Activated T-helper 2 cell treated with anti-CD3 and anti-CD28 coated beads, Interferon-gamma antibody, Interleukin-2, Interleukin-4, amounts not matched to agents 10 μg/mL and 5 μg/mL and 100 μg/mL, durations not matched to agents 14 hours and 24 hours and 36 hours (primary cell): ENCODE results near the gene MSH4. TPM values are rescaled to one million over a fixed set of nuclear protein-coding genes. Genes with fewer than 3 reads are reported as not detected.
"Not testable (repeated sequence)": the region's sequence is repeated elsewhere in the genome, so short reads cannot be mapped to it uniquely, and the experiment has no call there.

Experiments used
- DNase-seq: peaks from one replicate; pipeline ENCODE4 v3.0.0; 2021; ENCODE audit warnings: low spot score
- H3K27ac Mint-ChIP-seq: one replicate; pipeline ENCODE4 v1.8.0; 2021; ENCODE audit warnings: mixed read lengths
- H3K27me3 Mint-ChIP-seq: one replicate; pipeline ENCODE4 v1.8.0; 2021; ENCODE audit warnings: low read depth, mixed read lengths
- H3K36me3 Mint-ChIP-seq: one replicate; pipeline ENCODE4 v1.8.0; 2021; ENCODE audit warnings: low read depth, mixed read lengths
- H3K4me1 Mint-ChIP-seq: one replicate; pipeline ENCODE4 v1.8.0; 2021; ENCODE audit warnings: low read depth, mixed read lengths
- H3K4me3 Mint-ChIP-seq: one replicate; pipeline ENCODE4 v1.8.0; 2021; ENCODE audit warnings: low read depth, mild to moderate bottlenecking, moderate library complexity, mixed read lengths
- H3K9me3 Mint-ChIP-seq: one replicate; pipeline ENCODE4 v1.8.0; 2021; ENCODE audit warnings: mixed read lengths
- intact Hi-C: fragments of 100-400 bp; cut with micrococcal nuclease; formaldehyde crosslinking; loops from one replicate; pipeline ENCODE4 v1.15.1; 2023
- total RNA-seq: library from RNA; stranded (reverse); gene quantifications from 2 replicates; pipeline ENCODE4 v1.2.3, GENCODE V29; 2022

Gene MSH4
- total RNA-seq, 1 donor from 2014 or later = 0.62 TPM

DNA sequence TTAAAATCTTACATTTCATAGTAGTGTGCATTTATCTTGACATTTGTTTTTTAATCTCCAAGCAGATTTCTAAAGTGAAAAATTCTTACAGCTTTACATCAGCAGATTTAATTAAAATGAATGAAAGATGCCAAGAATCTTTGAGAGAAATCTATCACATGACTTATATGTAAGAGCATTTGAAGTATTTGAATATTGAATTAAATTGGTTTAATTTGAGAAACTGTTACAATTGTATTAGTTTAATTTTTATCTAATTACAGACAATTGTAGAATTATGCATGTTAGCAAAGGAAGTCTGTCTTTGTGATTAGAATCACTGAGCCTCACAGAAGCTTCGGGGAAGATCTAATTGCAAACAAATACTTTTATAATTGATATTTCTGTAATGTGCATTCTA, 83.3 kb downstream of the MSH4 start:
- intact Hi-C loops = no loop called here
- Mint-ChIP-seq H3K9me3 (no peaks in the 10 kb centered on the region), H3K4me3 (no peak overlapping the region), H3K36me3 (no peaks in the 10 kb centered on the region), H3K27ac (no peak overlapping the region), H3K27me3 (no peaks in the 10 kb centered on the region), H3K4me1 (no peaks in the 10 kb centered on the region)
- no peak for DNase-seq

DNA sequence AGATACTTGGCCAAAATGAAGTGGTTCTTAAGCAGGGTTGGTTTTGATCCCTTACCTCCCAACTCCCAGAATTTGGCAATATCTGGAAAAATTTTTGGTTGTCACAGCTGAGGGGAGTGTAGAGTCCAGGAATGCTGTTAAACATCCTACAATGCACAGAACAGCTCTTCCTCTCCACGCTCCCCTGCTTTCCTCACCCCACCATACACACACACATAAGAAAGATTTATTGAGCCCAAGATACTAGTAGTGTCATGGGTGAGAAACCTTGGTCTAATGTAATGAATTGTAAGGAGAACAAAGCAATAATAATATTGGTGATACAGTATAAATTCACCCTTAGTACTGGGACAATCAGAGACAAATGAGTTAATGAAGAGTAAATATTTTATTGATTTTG, 87.8 kb downstream of the MSH4 start:
- DNase-seq = no peak
- Mint-ChIP-seq H3K9me3 (no peaks in the 10 kb centered on the region), H3K36me3 (no peaks in the 10 kb centered on the region), H3K27ac (no peak overlapping the region), H3K4me1 (no peaks in the 10 kb centered on the region), H3K4me3 (no peak overlapping the region), H3K27me3 (no peaks in the 10 kb centered on the region)
- intact Hi-C loops = no loop called here

DNA sequence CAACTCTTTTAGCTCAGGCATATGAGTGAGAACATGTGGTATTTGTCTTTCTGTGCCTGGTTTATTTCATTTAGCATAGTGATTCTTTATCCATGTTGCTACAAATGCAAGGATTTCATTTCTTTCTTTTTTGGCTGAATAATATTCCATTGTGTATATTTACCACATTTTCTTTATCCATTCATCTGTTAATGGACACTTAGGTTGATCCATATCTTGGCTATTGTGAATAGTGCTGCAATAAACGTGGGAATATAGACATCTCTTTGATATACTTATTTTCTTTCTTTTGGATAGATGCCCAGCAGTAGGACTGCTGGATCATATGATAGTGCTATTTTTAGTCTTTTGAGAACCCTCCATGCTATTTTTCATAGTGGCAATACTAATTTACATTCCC, 104.7 kb downstream of the MSH4 start:
- intact Hi-C loops = no loop called here
- Mint-ChIP-seq H3K36me3 (no peaks in the 10 kb centered on the region), H3K27me3 (no peaks in the 10 kb centered on the region), H3K4me1 (no peaks in the 10 kb centered on the region), H3K4me3 (no peak overlapping the region), H3K27ac (no peak overlapping the region), H3K9me3 (no peaks in the 10 kb centered on the region)
- no peak for DNase-seq

DNA sequence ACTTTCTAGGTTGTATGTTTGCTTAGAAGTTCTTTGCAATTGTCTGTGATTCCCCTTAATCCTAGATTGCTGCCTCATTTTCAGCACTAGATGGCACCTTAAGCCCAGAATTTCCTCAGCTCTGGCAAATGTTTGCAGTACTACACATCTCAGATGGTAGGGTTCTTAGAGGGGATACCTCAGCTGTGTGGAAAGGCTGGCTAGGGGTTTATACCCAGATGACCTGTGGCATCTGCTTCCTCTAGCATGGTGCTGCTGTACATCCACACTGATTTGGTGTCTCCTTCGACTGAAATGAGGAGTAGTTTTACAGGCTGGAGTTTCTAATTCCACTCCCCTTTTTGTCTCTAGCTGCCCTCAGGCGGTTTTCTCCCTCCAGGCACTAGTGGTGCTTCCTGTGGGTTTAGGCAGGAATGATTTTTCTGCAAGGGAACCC, 112.1 kb downstream of the MSH4 start:
- no peaks in the 10 kb centered on the region for H3K4me1 Mint-ChIP-seq
- H3K27me3 Mint-ChIP-seq = no peaks in the 10 kb centered on the region
- H3K36me3 Mint-ChIP-seq = no peaks in the 10 kb centered on the region
- no peak overlapping the region for H3K27ac Mint-ChIP-seq
- H3K4me3 Mint-ChIP-seq = no peak overlapping the region
- no peak for DNase-seq
- intact Hi-C loops = no loop called here
- peaks cover 7% of the 10 kb centered on the region for H3K9me3 Mint-ChIP-seq

DNA sequence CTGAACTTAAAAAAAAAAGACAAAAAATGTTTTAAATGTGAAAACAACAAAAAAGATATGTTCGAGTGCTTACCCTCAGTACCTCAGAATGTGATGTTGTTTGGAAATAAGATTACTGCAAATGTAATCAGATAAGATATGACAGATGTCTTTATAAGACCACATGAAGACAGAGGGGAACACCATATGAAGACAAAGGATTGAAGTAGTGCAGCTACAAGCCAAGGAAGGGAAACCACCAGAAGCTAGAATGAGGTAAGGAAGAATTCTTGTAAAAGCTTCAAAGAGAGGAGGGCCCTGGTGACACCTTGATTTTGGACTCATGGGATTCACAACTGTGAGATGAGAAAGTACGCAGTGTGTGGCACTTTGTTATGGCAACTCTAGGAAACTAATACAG, 120.2 kb downstream of the MSH4 start:
- intact Hi-C loops = no loop called here
- Mint-ChIP-seq H3K27me3 (no peaks in the 10 kb centered on the region), H3K4me3 (no peak overlapping the region), H3K27ac (no peak overlapping the region), H3K36me3 (no peaks in the 10 kb centered on the region), H3K4me1 (no peaks in the 10 kb centered on the region), H3K9me3 (no peaks in the 10 kb centered on the region)
- DNase-seq = no peak

DNA sequence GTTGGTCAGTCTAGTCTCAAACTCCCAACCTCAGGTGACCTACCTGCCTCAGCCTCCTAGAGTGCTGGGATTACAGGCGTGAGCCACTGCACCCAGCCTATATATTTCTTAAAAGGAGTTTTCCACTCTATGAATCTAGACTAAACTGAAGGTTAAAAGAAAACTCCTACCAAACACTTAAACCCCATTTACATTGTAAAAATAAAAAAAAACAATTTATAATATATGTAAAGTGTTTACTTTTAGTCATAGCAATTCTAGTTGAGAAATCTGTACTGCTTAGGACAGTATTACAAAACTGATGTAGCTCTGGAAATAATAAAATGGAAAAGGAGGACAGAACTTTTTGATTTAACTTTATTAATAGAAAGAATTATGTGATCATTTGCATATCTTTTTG, 126.0 kb downstream of the MSH4 start:
- Mint-ChIP-seq H3K27me3 (peaks cover 1% of the 10 kb centered on the region), H3K4me1 (no peaks in the 10 kb centered on the region), H3K36me3 (no peaks in the 10 kb centered on the region), H3K27ac (no peak overlapping the region), H3K9me3 (no peaks in the 10 kb centered on the region), H3K4me3 (no peak overlapping the region)
- no peak for DNase-seq
- intact Hi-C loops = no loop called here

DNA sequence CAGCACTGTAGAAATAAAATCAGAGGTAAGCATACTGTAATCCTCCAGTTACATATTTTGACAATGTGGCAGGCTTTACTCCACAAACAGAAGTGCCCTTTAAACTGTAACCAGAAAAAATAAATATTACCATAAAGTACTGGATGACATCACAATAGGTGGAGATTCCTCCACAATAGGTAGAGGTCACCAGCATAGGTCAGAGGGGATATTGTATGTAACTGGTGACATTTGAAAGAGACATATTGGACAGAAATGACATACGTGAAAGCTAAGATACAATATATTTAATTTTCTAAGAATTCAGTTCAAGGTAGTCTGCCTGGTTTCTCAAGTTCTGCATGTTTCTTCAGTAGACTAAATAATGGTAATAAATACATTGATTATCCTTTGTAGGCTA, 135.6 kb downstream of the MSH4 start, which contains the start of gene ASB17:
Gene ASB17, minus strand, starts transcription at position 101 of the 400 bp plus-strand sequence. CDS start 113 bp downstream, outside the sequence.
- intact Hi-C loops = no loop called here
- DNase-seq = no peak
- Mint-ChIP-seq H3K4me3 (no peak within 1 kb of the TSS), H3K36me3 (no peaks in the 10 kb centered on the region), H3K9me3 (no peaks in the 10 kb centered on the region), H3K4me1 (no peaks in the 10 kb centered on the region), H3K27ac (no peak within 1 kb of the TSS), H3K27me3 (no peaks in the 10 kb centered on the region)

DNA sequence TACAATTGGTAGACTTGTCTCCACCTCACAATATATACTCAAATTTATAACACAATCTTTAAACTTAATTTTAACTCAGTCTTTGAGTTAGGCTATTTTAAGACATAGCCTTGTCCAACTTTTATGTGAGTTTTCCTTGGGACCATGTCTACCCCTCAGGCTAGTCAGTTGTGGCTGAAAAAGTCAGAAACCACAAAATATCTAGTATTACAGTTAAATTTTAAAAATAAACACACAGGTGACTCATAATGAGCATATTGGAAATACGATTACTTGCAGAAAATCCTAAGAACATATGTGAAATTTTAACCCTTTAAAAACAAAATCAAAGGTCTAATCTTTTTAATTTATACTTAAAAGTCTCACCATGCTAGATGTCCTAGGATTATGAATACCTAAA, 140.4 kb downstream of the MSH4 start:
- no peak overlapping the region for H3K4me3 Mint-ChIP-seq
- no peak for DNase-seq
- no peaks in the 10 kb centered on the region for H3K36me3 Mint-ChIP-seq
- H3K27ac Mint-ChIP-seq = no peak overlapping the region
- no peaks in the 10 kb centered on the region for H3K4me1 Mint-ChIP-seq
- no peaks in the 10 kb centered on the region for H3K9me3 Mint-ChIP-seq
- intact Hi-C loops = no loop called here
- no peaks in the 10 kb centered on the region for H3K27me3 Mint-ChIP-seq

DNA sequence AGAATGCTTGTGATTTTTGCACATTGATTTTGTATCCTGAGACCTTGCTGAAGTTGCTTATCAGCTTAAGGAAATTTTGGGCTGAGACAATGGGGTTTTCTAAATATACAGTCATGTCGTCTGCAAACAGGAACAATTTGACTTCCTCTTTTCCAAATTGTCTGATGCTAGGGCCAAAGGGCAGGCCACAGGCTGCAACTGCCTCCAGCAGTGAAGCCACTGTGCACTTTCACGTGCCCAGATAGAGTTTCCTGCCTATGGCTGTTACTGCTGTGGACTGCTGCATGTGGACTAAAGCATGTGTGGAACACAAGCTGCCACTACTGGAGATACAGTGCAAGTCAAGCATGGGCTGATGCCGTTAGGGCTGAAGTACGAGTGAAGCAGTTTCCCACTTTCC, 146.4 kb downstream of the MSH4 start:
- H3K36me3 Mint-ChIP-seq, intact Hi-C loops, DNase-seq, H3K27me3 Mint-ChIP-seq, H3K4me1 Mint-ChIP-seq, H3K27ac Mint-ChIP-seq, H3K4me3 Mint-ChIP-seq, H3K9me3 Mint-ChIP-seq: not testable (repeated sequence)

DNA sequence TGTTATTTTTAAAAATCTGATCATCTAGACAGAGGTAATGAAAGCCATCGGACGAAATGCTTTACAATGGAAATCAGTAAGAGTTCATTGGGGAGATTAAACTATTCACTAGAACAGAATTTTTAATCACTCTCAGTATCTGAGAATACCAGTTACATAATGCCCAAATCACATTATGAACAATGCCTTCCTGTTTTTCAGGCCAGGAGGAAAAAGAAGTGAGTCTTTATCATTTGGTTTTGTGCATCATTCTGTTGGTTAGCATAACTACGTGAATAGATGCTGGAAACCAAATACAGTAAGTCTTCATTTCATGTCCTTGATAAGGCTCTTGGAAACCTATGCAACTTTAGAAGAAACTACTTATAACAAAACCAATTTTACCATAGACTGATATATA, 153.5 kb downstream of the MSH4 start:
- H3K27me3 Mint-ChIP-seq = peaks cover 2% of the 10 kb centered on the region
- H3K4me3 Mint-ChIP-seq = no peak overlapping the region
- no peak overlapping the region for H3K27ac Mint-ChIP-seq
- DNase-seq = no peak
- H3K36me3 Mint-ChIP-seq = no peaks in the 10 kb centered on the region
- intact Hi-C loops = no loop called here
- H3K4me1 Mint-ChIP-seq = no peaks in the 10 kb centered on the region
- no peaks in the 10 kb centered on the region for H3K9me3 Mint-ChIP-seq

DNA sequence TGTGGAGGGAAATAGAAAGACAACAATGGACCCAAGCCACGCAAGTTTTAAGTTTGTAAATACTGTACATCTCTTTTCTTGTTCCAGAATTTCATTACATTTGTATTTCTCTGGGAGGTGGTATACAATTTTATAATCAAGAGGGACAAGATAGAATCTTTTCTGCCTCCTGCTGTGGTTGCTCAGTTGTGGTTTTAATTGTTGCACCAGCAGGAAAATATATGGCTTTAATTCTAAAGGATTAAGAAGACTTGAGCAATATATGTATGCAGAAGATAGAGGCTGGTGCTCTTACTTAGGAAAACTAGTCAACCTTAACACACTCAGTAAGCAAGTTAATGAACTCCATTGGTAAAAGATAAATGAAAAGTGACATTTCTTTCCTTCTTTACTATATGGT, 155.3 kb downstream of the MSH4 start:
- Mint-ChIP-seq H3K27me3 (no peaks in the 10 kb centered on the region), H3K4me3 (no peak overlapping the region), H3K27ac (no peak overlapping the region), H3K9me3 (no peaks in the 10 kb centered on the region), H3K36me3 (no peaks in the 10 kb centered on the region), H3K4me1 (no peaks in the 10 kb centered on the region)
- DNase-seq = no peak
- intact Hi-C loops = no loop called here

DNA sequence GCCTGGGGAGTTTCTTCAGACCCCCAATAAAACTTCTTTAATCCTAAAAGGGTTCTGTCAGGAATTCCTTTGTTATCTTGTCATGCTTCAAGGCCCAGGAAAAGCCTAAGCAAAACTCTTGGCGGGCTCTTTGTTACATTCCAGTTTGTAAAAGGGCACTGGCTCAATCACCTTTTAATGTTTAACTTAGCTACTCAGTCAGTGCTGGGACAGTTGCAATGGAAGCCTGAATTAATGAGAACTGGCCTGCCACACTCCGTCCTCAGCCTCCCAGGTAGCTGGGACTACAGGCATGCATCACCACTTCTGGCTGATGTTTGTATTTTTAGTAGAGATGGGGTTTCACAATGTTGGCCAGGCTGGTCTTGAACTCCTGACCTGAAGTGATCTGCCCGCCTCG, 156.8 kb downstream of the MSH4 start:
- DNase-seq = no peak
- intact Hi-C loops = no loop called here
- Mint-ChIP-seq H3K4me3 (no peak overlapping the region), H3K27ac (no peak overlapping the region), H3K27me3 (no peaks in the 10 kb centered on the region), H3K4me1 (no peaks in the 10 kb centered on the region), H3K36me3 (no peaks in the 10 kb centered on the region), H3K9me3 (no peaks in the 10 kb centered on the region)

DNA sequence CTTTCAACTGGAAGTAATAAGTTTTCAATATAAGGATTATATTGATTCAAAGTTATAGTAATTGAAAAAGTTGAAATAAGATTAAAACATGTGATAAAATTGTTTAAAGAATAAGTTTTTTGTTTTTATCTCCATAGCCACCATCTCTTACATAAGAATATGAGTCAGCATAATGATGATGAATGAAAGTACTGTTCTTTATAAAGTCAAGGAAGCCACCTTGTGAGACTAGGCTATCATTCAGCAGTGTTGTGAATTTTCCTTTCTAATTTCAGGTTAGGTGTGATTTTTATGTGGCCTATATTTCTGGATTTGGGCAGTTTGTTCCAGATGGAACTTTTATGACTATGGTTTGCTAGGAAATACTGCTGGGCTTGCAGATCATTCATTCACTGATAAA, 157.9 kb downstream of the MSH4 start:
- Mint-ChIP-seq H3K9me3 (no peaks in the 10 kb centered on the region), H3K36me3 (no peaks in the 10 kb centered on the region), H3K27me3 (no peaks in the 10 kb centered on the region), H3K27ac (no peak overlapping the region), H3K4me1 (no peaks in the 10 kb centered on the region), H3K4me3 (no peak overlapping the region)
- intact Hi-C loops = no loop called here
- no peak for DNase-seq
